DOHH2 (cell line): ENCODE results near the gene PRUNE1.

ENCODE experiments used
- H3F3A ChIP-seq: fragments of 200-600 bp; sonication (generic), shearing (Covaris generic); 2 replicates; pipeline ENCODE4 v1.6.0; 2016; ENCODE audit warnings: antibody characterized with exemption, mild to moderate bottlenecking; ENCODE audit not compliant: control insufficient read depth, insufficient read depth
- H3K27ac ChIP-seq: fragments of 200-600 bp; sonication (generic); 2 replicates; pipeline ENCODE4 v1.5.1; 2014; ENCODE audit warnings: low read depth, mild to moderate bottlenecking, low read length, moderate library complexity
- H3K27me3 ChIP-seq: fragments of 200-600 bp; sonication (generic); 2 replicates; pipeline ENCODE4 v1.6.1; 2014; ENCODE audit warnings: mild to moderate bottlenecking, low read length, mixed read lengths; ENCODE audit not compliant: control insufficient read depth
- H3K36me3 ChIP-seq: fragments of 200-600 bp; sonication (generic); 2 replicates; pipeline ENCODE4 v1.6.1; 2014; ENCODE audit warnings: mild to moderate bottlenecking, low read length, moderate library complexity, mixed read lengths; ENCODE audit not compliant: control insufficient read depth
- H3K4me1 ChIP-seq: fragments of 200-600 bp; sonication (generic); 2 replicates; pipeline ENCODE4 v1.6.1; 2014; ENCODE audit warnings: mild to moderate bottlenecking, low read length, mixed read lengths; ENCODE audit not compliant: control insufficient read depth
- H3K4me2 ChIP-seq: fragments of 200-600 bp; sonication (generic); 2 replicates; pipeline ENCODE4 v1.6.0; 2014; ENCODE audit warnings: mild to moderate bottlenecking, low read length, moderate library complexity
- H3K4me3 ChIP-seq: fragments of 200-600 bp; sonication (generic); 2 replicates; pipeline ENCODE4 v1.5.1; 2014; ENCODE audit warnings: mild to moderate bottlenecking, low read length, mixed read lengths
- H3K79me2 ChIP-seq: fragments of 200-600 bp; sonication (generic); 2 replicates; pipeline ENCODE4 v1.6.1; 2014; ENCODE audit warnings: mild to moderate bottlenecking, low read length, mixed read lengths; ENCODE audit not compliant: control insufficient read depth
- H3K9me2 ChIP-seq: fragments of 200-600 bp; sonication (generic); replicated peaks from 2 replicates; pipeline ENCODE4 v1.6.1; 2014; ENCODE audit warnings: mild to moderate bottlenecking, low read length, mixed read lengths; ENCODE audit not compliant: control insufficient read depth
- H3K9me3 ChIP-seq: fragments of 200-600 bp; sonication (generic); 2 replicates; pipeline ENCODE4 v1.6.1; 2014; ENCODE audit warnings: antibody characterized with exemption, low read length, mixed read lengths; ENCODE audit not compliant: control insufficient read depth, insufficient read depth
- H4K20me1 ChIP-seq: fragments of 200-600 bp; sonication (generic); 2 replicates; pipeline ENCODE4 v1.6.0; 2014; ENCODE audit warnings: low read depth, mild to moderate bottlenecking, antibody characterized with exemption, low read length, moderate library complexity; ENCODE audit not compliant: control insufficient read depth, insufficient read depth
- CTCF ChIP-seq: fragments of 200-600 bp; sonication (generic); IDR thresholded peaks from one replicate; pipeline ENCODE4 v1.5.1; 2014; ENCODE audit warnings: antibody characterized with exemption, mild to moderate bottlenecking, low read depth, low read length; ENCODE audit not compliant: poor library complexity, severe bottlenecking
- EZH2phosphoT487 ChIP-seq: fragments of 200-600 bp; sonication (generic); IDR thresholded peaks from 2 replicates; pipeline ENCODE4 v1.6.1; 2017; ENCODE audit warnings: borderline replicate concordance, mild to moderate bottlenecking, antibody characterized with exemption, low read length, moderate library complexity, mixed read lengths

Gene PRUNE1

GRCh38 chr1:150963321-150964163, 44.7 kb upstream of the PRUNE1 start:
- no peaks in the 10 kb centered on the region for H3K27me3 ChIP-seq
- H3K79me2 ChIP-seq, result peaks cover 2% of the 10 kb centered on the region
- TF ChIP-seq EZH2phosphoT487 (no peak), CTCF (no peak)
- H3K9me3 ChIP-seq, result no peaks in the 10 kb centered on the region
- no peaks in the 10 kb centered on the region for H3K4me1 ChIP-seq
- peaks cover 93% of the 10 kb centered on the region for H3K36me3 ChIP-seq
- H3K4me2 ChIP-seq, result no peak overlapping the region
- no peak overlapping the region for H3K27ac ChIP-seq
- no peaks in the 10 kb centered on the region for H4K20me1 ChIP-seq
- peaks cover 17% of the 10 kb centered on the region for H3F3A ChIP-seq
- H3K9me2 ChIP-seq, result no peaks in the 10 kb centered on the region
- no peak overlapping the region for H3K4me3 ChIP-seq

- Histone ChIP-seq H3K9me2 (no peaks in the 10 kb centered on the region), H3K27me3 (no peaks in the 10 kb centered on the region), H3K79me2 (peaks cover 8% of the 10 kb centered on the region), H3K4me2 (no peak overlapping the region), H3K4me1 (no peaks in the 10 kb centered on the region), H3K9me3 (no peaks in the 10 kb centered on the region), H4K20me1 (no peaks in the 10 kb centered on the region), H3K36me3 (peaks cover 92% of the 10 kb centered on the region), H3K4me3 (no peak overlapping the region), H3F3A (peaks cover 12% of the 10 kb centered on the region), H3K27ac (no peak overlapping the region)
- TF ChIP-seq EZH2phosphoT487 (no peak), CTCF (no peak)
Observed at GRCh38 chr1:150964164-150964489, 44.1 kb upstream of the PRUNE1 start.

GRCh38 chr1:150965605-150966004, 42.6 kb upstream of the PRUNE1 start:
- Histone ChIP-seq H3F3A (peaks cover 11% of the 10 kb centered on the region), H3K4me2 (no peak overlapping the region), H3K36me3 (peaks cover 84% of the 10 kb centered on the region), H3K79me2 (peaks cover 22% of the 10 kb centered on the region), H3K4me1 (0 out of 2 replicates have a peak, but pooled peaks cover 1% of the 10 kb centered on the region), H3K27me3 (no peaks in the 10 kb centered on the region), H3K9me2 (no peaks in the 10 kb centered on the region), H3K27ac (no peak overlapping the region), H3K9me3 (no peaks in the 10 kb centered on the region), H4K20me1 (no peaks in the 10 kb centered on the region; the same call in 1 of the 2 replicates), H3K4me3 (no peak overlapping the region)
- no peak for TF ChIP-seq EZH2phosphoT487
- no peak for TF ChIP-seq CTCF
